GM12878 (cell line): ENCODE results near the gene SLC26A8. TPM values are rescaled to one million over a fixed set of nuclear protein-coding genes. Genes with fewer than 3 reads are reported as not detected.

ENCODE experiments used
- ATAC-seq: fragments of 200-7000 bp; cut with Tn5 transposase; 3 replicates; pipeline ENCODE4 v1.9.1; 2020; ENCODE audit warnings: mild to moderate bottlenecking, moderate library complexity
- BruUV-seq: library from RNA; stranded (reverse); fragments of 400-500 nt; replicated peaks from 2 replicates; lab custom pipeline; 2021; lab: Mats Ljungman, UMichigan
- CTCF ChIA-PET: fragments of 300-600 bp; sonication (Branson Sonifier 250); formaldehyde crosslinking; extraction: SDS; loops from one replicate; lab custom pipeline; 2021; ENCODE audit warnings: inconsistent platforms; lab: Yijun Ruan, JAX
- POLR2A ChIA-PET: fragments of 350-600 bp; formaldehyde crosslinking; extraction: SDS; loops from one replicate; lab custom pipeline; 2021; ENCODE audit warnings: inconsistent platforms; lab: Charles Lee
- RAD21 ChIA-PET: fragments of 300-600 bp; sonication (Branson Sonifier 250); formaldehyde crosslinking; loops from one replicate; lab custom pipeline; 2023; ENCODE audit warnings: antibody characterized with exemption; ENCODE audit not compliant: unreplicated experiment; lab: Charles Lee
- SMC1A ChIA-PET: fragments of 300-600 bp; sonication (Branson Sonifier 250); formaldehyde crosslinking; loops from one replicate; lab custom pipeline; 2023; ENCODE audit not compliant: unreplicated experiment, uncharacterized antibody; lab: Charles Lee
- DNase-seq: peaks from one replicate; pipeline ENCODE4 v3.0.0-alpha.2; 2011; ENCODE audit warnings: low read depth, low spot score
- FAIRE-seq: peaks from 3 replicates; lab custom pipeline; 2011; peaks lifted over from hg19 to GRCh38; lab: Jason Lieb, UNC
- H2AFZ ChIP-seq: 2 replicates; pipeline ENCODE4 v1.6.0; 2011; ENCODE audit warnings: low read depth, low read length, control low read depth; ENCODE audit not compliant: control insufficient read depth
- H3K27ac ChIP-seq: 2 replicates; pipeline ENCODE4 v1.5.1; 2011; ENCODE audit warnings: control low read depth; ENCODE audit not compliant: control insufficient read depth, insufficient read depth
- H3K27me3 ChIP-seq, 2 experiments: replicated peaks in 1 of 2; 2 replicates each; pipeline versions ENCODE4 v1.6.0 to v1.6.1; 2011; ENCODE audit warnings: low read length in 1 of 2; ENCODE audit not compliant: control insufficient read depth in 2 of 2, insufficient read depth in 2 of 2
- H3K36me3 ChIP-seq, 2 experiments: 2 replicates each; pipeline ENCODE4 v1.5.1; 2011; ENCODE audit warnings: low read length in 1 of 2; ENCODE audit not compliant: control insufficient read depth in 2 of 2, insufficient read depth in 2 of 2
- H3K4me1 ChIP-seq: 2 replicates; pipeline ENCODE4 v1.6.1; 2011; ENCODE audit warnings: mild to moderate bottlenecking, low read length, moderate library complexity, mixed read lengths; ENCODE audit not compliant: control insufficient read depth, insufficient read depth
- H3K4me2 ChIP-seq: 2 replicates; pipeline ENCODE4 v1.6.0; 2011; ENCODE audit warnings: control low read depth; ENCODE audit not compliant: control insufficient read depth, insufficient read depth
- H3K4me3 ChIP-seq: fragments of 200-600 bp; sonication (generic); 2 replicates; pipeline ENCODE4 v1.5.1; 2016
- H3K79me2 ChIP-seq: 2 replicates; pipeline ENCODE4 v1.6.0; 2011; ENCODE audit warnings: low read length; ENCODE audit not compliant: control insufficient read depth, insufficient read depth
- H3K9ac ChIP-seq: 2 replicates; pipeline ENCODE4 v1.8.0; 2011; ENCODE audit warnings: low read length, control low read depth, mixed read lengths; ENCODE audit not compliant: control insufficient read depth, insufficient read depth
- H3K9me3 ChIP-seq: replicated peaks from 3 replicates; pipeline ENCODE4 v1.5.1; 2011; ENCODE audit warnings: mild to moderate bottlenecking, low read length; ENCODE audit not compliant: control insufficient read depth, insufficient read depth
- H4K20me1 ChIP-seq: 2 replicates; pipeline ENCODE4 v1.6.0; 2011; ENCODE audit not compliant: control insufficient read depth, insufficient read depth
- CBX5 ChIP-seq: sonication (generic); IDR thresholded peaks from 2 replicates; pipeline ENCODE4 v1.6.1; 2016; ENCODE audit warnings: low read depth, moderate library complexity, mild to moderate bottlenecking, inconsistent platforms
- E2F4 ChIP-seq: IDR thresholded peaks from 2 replicates; pipeline ENCODE4 v1.6.1; 2012; ENCODE audit warnings: low read depth, low read length, improper control_type of control experiment
- EP300 ChIP-seq, 2 experiments: fragments of 150-350 bp in 1 of 2; IDR thresholded peaks; 2 replicates each; pipeline ENCODE4 v1.6.1; 2011 to 2012; ENCODE audit warnings: low read depth in 2 of 2, low read length in 2 of 2, borderline replicate concordance in 1 of 2, improper control_type of control experiment in 1 of 2, inconsistent platforms in 1 of 2; ENCODE audit not compliant: control insufficient read depth in 1 of 2
- FOS ChIP-seq: IDR thresholded peaks from 3 replicates; pipeline ENCODE4 v1.6.1; 2011; ENCODE audit warnings: borderline replicate concordance; ENCODE audit not compliant: insufficient read length; ENCODE audit errors: extremely low read depth
- IKZF1 ChIP-seq: fragments of 450-650 bp; conservative IDR thresholded peaks from 2 replicates; pipeline ENCODE4 v1.6.1; 2017; ENCODE audit warnings: antibody characterized with exemption, mild to moderate bottlenecking
- KAT2A ChIP-seq: conservative IDR thresholded peaks from 2 replicates; pipeline ENCODE4 v1.6.1; 2011; ENCODE audit warnings: low read depth, low read length; ENCODE audit not compliant: control insufficient read depth
- MYB ChIP-seq: fragments of 150-350 bp; IDR thresholded peaks from 2 replicates; pipeline ENCODE4 v1.6.1; 2014; ENCODE audit warnings: mild to moderate bottlenecking, low read depth, low read length, borderline replicate concordance
- NFXL1 ChIP-seq: fragments of 450-650 bp; IDR thresholded peaks from 2 replicates; pipeline ENCODE4 v1.6.1; 2017; ENCODE audit warnings: antibody characterized with exemption, mild to moderate bottlenecking, borderline replicate concordance
- NFYA ChIP-seq: IDR thresholded peaks from 2 replicates; pipeline ENCODE4 v1.6.1; 2011; ENCODE audit warnings: low read depth, mild to moderate bottlenecking, low read length, improper control_type of control experiment, borderline replicate concordance
- PAX8 ChIP-seq: fragments of 450-650 bp; IDR thresholded peaks from 2 replicates; pipeline ENCODE4 v1.6.1; 2017; ENCODE audit warnings: mild to moderate bottlenecking, moderate library complexity
- POLR2AphosphoS5 ChIP-seq: IDR thresholded peaks from 2 replicates; pipeline ENCODE4 v1.6.1; 2011; ENCODE audit warnings: mild to moderate bottlenecking, low read length, inconsistent platforms
- RB1 ChIP-seq: fragments of 450-650 bp; formaldehyde crosslinking; IDR thresholded peaks from 2 replicates; pipeline ENCODE4 v1.6.1; 2017; ENCODE audit warnings: mild to moderate bottlenecking, borderline replicate concordance
- SIX5 ChIP-seq: IDR thresholded peaks from 2 replicates; pipeline ENCODE4 v1.6.1; 2011; ENCODE audit warnings: mild to moderate bottlenecking, low read depth, low read length, moderate library complexity; ENCODE audit not compliant: severe bottlenecking
- TCF7 ChIP-seq: IDR thresholded peaks from 2 replicates; pipeline ENCODE4 v1.6.1; 2014; ENCODE audit warnings: antibody characterized with exemption, borderline replicate concordance
- ZBED1 ChIP-seq: IDR thresholded peaks from 2 replicates; pipeline ENCODE4 v1.6.1; 2016; ENCODE audit warnings: borderline replicate concordance
- ZNF274 ChIP-seq: IDR thresholded peaks from one replicate; pipeline ENCODE4 v1.8.0; 2011; ENCODE audit not compliant: insufficient read length, insufficient read depth
- WGBS: methylation state at CpG from one replicate; pipeline ENCODE4 v1.1.6; 2016; ENCODE audit warnings: low lambda C conversion rate; ENCODE audit not compliant: insufficient replicate concordance, insufficient coverage; ENCODE audit errors: missing lambda C conversion rate; 5-methylcytosine and 5-hydroxymethylcytosine counted together
- in situ Hi-C: fragments of 300-500 bp; cut with MboI; formaldehyde crosslinking; loops from 9 replicates; pipeline ENCODE4 v1.14.3; 2018; ENCODE audit warnings: mixed read lengths
- intact Hi-C: fragments of 100-400 bp; cut with micrococcal nuclease; formaldehyde crosslinking; loops from one replicate; pipeline ENCODE4 v1.14.2; 2022; ENCODE audit not compliant: unreplicated experiment
- polyA plus RNA-seq, 11 experiments: library from polyadenylated mRNA; depleted of rRNA in 4 of 11; unstranded in 6 of 11; stranded (reverse) in 5 of 11; fragments of >200 nt; fragmentation: Nextera tagmentation in 4 of 11; fragmentation: Illumina TruSeq in 1 of 11; extraction: Ambion mirVana in 4 of 11; extraction: Trizol in 1 of 11; gene quantifications; 1 replicate in 1 of 11; 2 replicates in 10 of 11; pipeline versions ENCODE4 v1.2.1 to v1.2.3, GENCODE V29; 2011 to 2016; ENCODE audit warnings: inconsistent platforms in 2 of 11, missing spikeins in 2 of 11, low read depth in 1 of 11
- total RNA-seq, 4 experiments: library from RNA; depleted of rRNA in 3 of 4; stranded (reverse); fragments of >200 nt in 3 of 4; fragmentation: Illumina TruSeq in 1 of 4; extraction: Trizol in 1 of 4; gene quantifications; 2 replicates each; pipeline versions ENCODE4 v1.2.1 to v1.2.3, GENCODE V29; 2013 to 2021
- TF ChIP-seq, protein P1 (sequence below): fragments of 450-650 bp; IDR thresholded peaks from 2 replicates; pipeline ENCODE4 v1.6.1; 2016; ENCODE audit warnings: mild to moderate bottlenecking, moderate library complexity, borderline replicate concordance

SLC26A8 gene
- total and polyA plus RNA-seq, 10 of the 15 experiments (the other 5 are each of a cell fraction or from before 2014, with no cell fraction given): 0.09 to 0.95 (median 0.27) TPM; not detected in 2

DNA sequence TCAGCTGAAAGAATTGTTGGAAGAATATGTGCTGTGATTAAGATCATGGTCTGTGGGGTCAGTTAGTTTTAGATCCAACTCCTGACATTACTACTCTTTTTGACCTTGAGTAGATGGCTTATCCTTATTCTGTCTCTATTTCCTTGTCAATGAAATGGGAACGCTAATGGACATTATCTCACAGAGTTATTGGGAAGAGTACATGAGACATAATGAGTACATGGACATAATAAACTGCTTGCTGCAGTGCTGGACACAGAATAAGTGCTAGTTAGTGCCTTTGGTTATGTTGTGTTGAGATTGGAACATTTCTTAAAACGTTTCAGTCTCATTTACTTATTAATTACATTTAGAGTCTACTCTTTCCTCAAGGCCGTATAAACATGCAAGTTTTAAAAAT lies 45.8 kb upstream of the SLC26A8 start:
- Histone ChIP-seq H3K4me1 (no peaks in the 10 kb centered on the region; the same call in 1 of the 2 replicates), H3K79me2 (peaks cover 13% of the 10 kb centered on the region), H4K20me1 (no peaks in the 10 kb centered on the region), H3K36me3 (peaks cover 0 to 2% of the 10 kb centered on the region in 2 experiments; a peak in 1 of 4 replicates), H3K4me2 (no peak overlapping the region), H3K27me3 (no peaks in the 10 kb centered on the region), H3K9me3 (no peaks in the 10 kb centered on the region), H3K9ac (no peak overlapping the region), H3K4me3 (no peak overlapping the region), H2AFZ (no peak overlapping the region), H3K27ac (no peak overlapping the region)
- ChIA-PET RAD21 (interaction anchor here (0.9 kb wide), 1 partner anchor 25 kb away, joined by 3 read pairs; no protein-coding TSS in a partner anchor), CTCF (interaction anchor here (0.5 to 1.0 kb wide), 3 partner anchors 15 to 288 kb away, joined by 3 to 4 read pairs (median 4); partner anchors contain the start of gene MAPK14), POLR2A (no interaction called here), SMC1A (interaction anchor here (0.8 to 2.8 kb wide), 3 partner anchors 8 to 43 kb away, joined by 3 to 15 read pairs (median 4); partner anchors contain the start of gene MAPK14)
- in situ Hi-C loops: no loop called here
- no TSS peak for BruUV-seq
- ATAC-seq (no peak), DNase-seq (no peak), FAIRE-seq (no peak)
- intact Hi-C loops: no loop called here
- 80% methylated on average over 3 of the region's 3 CpGs for WGBS
- TF ChIP-seq FOS (no peak), NFYA (no peak), EP300 (IDR thresholded peaks at IDR 0.05; ENCODE audit: borderline replicate concordance in 1 of 2, control insufficient read depth in 1 of 2, low read depth in 2 of 2, low read length in 2 of 2) (no peak), CBX5 (no peak), IKZF1 (no peak), POLR2AphosphoS5 (no peak), KAT2A (no peak), NFXL1 (no peak), PAX8 (no peak), RB1 (no peak), MYB (no peak), SIX5 (no peak), ZNF274 (no peak), E2F4 (no peak), TCF7 (no peak), ZBED1 (no peak)
- TF ChIP-seq, protein P1, sequence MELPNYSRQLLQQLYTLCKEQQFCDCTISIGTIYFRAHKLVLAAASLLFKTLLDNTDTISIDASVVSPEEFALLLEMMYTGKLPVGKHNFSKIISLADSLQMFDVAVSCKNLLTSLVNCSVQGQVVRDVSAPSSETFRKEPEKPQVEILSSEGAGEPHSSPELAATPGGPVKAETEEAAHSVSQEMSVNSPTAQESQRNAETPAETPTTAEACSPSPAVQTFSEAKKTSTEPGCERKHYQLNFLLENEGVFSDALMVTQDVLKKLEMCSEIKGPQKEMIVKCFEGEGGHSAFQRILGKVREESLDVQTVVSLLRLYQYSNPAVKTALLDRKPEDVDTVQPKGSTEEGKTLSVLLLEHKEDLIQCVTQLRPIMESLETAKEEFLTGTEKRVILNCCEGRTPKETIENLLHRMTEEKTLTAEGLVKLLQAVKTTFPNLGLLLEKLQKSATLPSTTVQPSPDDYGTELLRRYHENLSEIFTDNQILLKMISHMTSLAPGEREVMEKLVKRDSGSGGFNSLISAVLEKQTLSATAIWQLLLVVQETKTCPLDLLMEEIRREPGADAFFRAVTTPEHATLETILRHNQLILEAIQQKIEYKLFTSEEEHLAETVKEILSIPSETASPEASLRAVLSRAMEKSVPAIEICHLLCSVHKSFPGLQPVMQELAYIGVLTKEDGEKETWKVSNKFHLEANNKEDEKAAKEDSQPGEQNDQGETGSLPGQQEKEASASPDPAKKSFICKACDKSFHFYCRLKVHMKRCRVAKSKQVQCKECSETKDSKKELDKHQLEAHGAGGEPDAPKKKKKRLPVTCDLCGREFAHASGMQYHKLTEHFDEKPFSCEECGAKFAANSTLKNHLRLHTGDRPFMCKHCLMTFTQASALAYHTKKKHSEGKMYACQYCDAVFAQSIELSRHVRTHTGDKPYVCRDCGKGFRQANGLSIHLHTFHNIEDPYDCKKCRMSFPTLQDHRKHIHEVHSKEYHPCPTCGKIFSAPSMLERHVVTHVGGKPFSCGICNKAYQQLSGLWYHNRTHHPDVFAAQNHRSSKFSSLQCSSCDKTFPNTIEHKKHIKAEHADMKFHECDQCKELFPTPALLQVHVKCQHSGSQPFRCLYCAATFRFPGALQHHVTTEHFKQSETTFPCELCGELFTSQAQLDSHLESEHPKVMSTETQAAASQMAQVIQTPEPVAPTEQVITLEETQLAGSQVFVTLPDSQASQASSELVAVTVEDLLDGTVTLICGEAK: no peak
